GM21367 (cell line): ENCODE data around the gene ACKR3.

Source experiments
- ATAC-seq: cut with Tn5 transposase; IDR thresholded peaks from one replicate; pipeline ENCODE4 v1.9.1; 2021; ENCODE audit not compliant: unreplicated experiment

The ACKR3 gene

GRCh38 chr2:236606023-236606422, 36.4 kb downstream of the ACKR3 start:
- no peak for ATAC-seq

- no peak for ATAC-seq
Observed at GRCh38 chr2:236607471-236608187, 38.0 kb downstream of the ACKR3 start.

DNA sequence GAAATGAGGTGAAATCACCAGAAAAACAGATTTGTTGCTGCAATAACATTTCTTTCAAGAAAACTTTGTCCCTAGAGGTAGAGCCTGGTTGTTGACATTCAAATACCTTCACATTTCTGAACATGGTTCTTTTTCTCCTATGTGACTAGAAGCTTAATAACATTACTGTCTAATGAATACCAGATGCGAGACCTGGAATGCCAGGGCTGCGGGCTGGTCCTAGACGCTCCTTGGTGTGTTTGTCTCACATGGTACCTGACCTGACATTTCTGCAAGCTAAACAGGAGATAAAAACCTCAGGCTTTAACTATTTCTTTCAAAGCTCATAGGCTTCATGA, 38.5 kb downstream of the ACKR3 start:
- no peak for ATAC-seq

DNA sequence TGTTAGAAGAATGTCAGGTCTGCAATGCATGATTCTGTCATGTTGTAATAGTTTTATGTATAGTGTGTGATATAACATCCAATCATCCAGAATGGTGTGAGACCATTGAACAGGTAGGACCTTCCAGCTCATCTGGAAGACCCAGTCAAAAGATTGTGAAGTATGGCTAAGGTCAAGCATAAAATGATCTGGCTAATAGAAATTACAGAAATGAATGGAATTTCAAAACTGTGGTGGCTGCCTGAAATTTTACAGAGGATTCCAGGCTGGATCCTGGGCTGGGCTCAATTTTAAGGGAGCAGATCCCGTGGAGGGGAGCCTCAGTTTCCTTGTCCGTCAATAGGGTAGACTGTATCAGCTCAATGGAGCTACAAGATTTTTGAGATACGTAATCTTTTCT, 39.1 kb downstream of the ACKR3 start:
- ATAC-seq: no peak

DNA sequence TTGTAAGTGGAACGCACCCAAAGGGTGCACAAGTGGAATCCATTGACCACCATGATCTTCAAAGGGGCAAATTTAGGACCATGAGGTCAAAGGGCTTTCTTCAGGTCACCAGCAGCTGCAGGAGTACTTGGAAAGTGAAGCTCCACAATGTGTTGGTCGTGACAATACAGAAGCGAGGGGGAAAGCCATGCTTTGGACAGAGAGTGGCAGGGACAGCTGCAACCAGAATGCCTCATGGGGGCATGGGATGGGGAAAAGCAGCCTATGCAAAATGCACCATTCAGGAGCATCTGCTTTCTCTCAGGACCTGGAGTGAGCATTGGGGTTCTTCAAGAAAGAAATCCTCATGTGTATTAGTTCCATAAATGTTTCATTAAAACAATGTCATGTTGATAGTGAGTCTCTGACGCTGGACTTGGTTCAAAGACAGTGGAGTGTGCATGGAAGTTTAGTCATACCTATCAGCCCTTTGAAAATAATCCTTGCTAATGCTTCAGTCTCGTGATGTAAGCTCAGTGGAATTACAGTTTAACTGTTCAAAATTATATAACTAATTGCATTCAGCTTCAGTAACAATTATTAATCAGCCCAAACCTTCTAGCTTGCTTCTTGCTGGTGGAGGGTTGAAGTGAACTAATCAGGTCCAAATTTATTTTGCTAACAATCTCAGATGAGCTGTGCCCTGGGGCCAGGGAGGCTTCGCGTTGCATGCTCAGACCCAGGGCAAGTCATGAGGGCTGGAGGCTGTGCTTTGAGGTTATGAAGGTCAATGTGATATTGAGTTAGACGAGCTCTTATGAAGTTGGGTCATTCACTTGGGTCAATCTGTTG, 41.6 kb downstream of the ACKR3 start:
- no peak for ATAC-seq

DNA sequence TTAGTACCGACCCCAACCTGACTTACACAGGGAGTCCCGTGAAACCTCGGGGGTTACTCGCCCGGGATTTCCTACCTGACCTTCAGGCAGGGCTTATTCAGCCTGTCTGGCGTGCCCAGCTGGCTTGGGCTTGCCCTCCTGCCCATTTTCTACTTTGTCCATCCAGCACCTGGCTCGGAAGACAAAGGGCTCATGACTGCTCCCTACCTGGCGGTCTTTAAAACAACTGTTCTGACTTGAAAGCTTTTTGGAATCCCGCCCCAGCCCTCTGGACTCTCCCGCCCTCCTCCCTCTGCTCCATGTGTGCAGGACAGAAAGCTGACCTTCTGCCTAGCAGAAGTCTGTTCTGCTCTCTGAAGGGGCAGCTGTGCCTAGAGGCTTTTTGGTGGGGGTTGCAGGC, 43.1 kb downstream of the ACKR3 start:
- ATAC-seq: no peak

GRCh38 chr2:236613612-236614011, 44.0 kb downstream of the ACKR3 start:
- no peak for ATAC-seq

DNA sequence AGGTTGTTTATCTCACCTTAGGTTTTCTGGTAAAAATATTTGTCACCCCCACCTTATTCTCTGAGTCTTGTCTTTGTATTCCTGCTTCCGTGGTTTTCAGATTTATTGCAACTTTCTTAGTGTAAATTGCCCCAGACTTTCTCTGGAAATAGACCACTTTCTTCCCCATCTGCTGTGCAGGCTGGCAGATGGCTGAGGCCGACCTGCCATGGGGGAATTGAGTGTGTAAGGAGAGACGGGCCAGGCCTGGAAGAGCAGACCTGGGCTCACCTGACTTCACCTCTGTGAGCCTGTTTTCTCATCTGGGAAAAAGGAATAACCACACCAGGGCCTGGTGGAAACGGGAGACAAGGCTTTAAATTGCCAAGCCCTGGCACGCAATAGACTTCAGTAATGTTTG, 44.9 kb downstream of the ACKR3 start:
- no peak for ATAC-seq

DNA sequence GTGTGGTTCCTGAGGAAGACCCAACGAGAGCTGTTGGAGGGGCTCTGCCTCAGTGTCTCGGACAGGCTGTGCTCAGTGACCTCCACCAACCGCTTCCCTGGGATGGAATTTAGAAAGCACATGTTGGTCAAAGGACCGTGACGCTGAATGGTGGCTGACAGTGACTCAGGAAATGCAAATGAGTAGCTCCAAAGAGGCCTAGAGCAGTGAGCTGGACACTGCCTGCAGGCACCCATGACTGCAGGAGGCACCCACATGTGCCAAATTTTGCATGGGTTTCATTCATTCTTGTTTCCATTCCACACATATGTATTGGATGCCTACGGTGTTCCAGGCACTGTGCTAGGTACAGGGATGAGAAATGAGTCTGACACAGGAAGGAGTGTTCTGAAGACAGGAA, 46.4 kb downstream of the ACKR3 start:
- no peak for ATAC-seq

GRCh38 chr2:236616624-236617023, 47.0 kb downstream of the ACKR3 start:
- no peak for ATAC-seq

- ATAC-seq: no peak
Observed at GRCh38 chr2:236617221-236617737, 47.7 kb downstream of the ACKR3 start.

- ATAC-seq: no peak
Observed at GRCh38 chr2:236617796-236618195, 48.2 kb downstream of the ACKR3 start.

- ATAC-seq: no peak
Observed at GRCh38 chr2:236618370-236618769, 48.7 kb downstream of the ACKR3 start.

DNA sequence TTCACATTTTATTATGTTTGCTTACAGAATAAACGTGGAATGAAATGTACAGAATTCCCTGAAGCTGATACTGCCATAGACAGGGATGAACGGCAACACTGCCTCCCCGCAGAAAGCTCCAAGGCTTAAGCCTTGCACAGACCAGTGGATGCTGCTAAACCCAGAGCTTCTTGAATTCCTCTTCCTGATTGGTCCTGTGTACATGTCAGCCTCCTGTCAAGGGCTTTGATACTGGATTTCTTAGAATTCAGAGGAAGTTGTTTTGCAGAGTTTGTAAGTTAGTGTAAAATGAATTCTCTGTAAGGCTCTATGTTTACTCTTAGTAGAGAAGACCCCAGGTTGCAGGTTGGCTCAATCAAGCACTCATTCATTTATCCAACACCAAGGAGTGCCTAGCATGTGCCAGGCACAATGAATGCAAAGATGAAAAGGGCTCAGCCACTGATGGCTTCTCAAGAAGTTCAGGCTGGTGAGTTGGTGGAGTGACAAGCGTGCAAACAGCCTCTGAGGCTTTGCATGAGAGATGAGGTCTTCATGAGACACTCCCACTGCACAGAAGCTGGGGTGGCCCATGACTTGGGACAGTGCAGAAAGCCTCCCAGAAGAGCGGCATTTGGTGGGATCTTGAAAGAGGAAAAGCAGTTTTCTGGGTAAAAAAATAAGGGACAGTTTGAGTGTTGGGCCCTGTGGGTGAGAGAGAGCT, 50.4 kb downstream of the ACKR3 start:
- ATAC-seq: no peak

DNA sequence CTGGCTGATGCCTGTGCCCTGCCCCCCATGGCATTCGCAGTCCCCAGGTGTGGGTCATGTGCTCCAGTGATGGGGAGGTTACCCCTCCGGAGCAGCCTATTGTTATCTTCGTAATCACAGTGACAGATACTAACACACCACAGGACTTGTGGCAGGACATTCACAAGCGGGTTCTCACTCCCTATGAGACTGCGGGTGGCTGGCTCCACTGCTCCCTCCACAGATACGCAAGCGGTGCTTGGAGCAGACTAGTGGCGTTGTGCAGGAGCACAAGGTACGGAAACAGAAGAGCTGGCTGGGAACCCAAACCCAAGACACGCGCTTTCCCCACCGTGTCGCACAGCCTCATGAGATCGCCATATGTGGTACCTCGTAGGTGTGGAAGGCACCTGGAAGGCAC, 52.2 kb downstream of the ACKR3 start:
- no peak for ATAC-seq

- ATAC-seq: no peak
Observed at GRCh38 chr2:236622201-236622600, 52.6 kb downstream of the ACKR3 start.

DNA sequence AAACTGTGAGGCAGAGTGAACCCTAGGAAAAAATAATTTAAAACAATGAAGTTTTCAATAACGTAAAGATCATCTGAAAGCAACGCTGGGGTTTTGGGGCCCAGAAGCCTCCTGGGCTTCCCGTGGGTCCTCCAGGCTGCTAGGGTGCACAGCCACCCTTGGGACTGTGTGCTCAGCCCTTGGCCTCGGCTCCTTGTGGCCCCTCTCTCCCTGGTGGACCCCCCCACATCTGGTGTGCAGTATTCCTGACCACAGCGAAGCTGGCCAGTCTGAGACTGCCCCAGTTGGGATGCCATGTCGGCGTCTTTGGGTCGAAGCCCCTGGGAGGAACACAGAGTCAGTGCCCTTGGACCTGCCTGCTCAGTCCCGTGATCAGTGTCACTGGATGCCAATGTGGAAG, 53.0 kb downstream of the ACKR3 start:
- ATAC-seq: no peak

DNA sequence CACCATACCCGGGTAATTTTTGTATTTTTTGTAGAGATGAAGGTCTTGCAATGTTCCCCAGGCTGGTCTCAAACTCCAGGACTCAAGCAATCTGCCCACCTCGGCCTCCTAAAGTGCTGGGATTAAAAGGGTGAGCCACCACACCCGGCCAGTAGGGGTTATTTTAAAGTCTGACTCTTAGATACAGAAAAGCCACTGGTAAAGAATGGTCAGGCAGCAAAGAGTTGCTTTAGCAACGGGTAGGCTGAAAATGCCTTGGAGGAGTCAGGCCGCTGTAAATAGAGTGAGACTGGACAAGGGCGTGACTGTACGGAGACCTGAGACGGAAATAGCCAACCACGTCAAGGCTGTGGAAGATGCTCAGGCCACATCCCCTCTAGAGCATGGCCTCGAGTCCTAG, 54.2 kb downstream of the ACKR3 start:
- ATAC-seq: no peak

DNA sequence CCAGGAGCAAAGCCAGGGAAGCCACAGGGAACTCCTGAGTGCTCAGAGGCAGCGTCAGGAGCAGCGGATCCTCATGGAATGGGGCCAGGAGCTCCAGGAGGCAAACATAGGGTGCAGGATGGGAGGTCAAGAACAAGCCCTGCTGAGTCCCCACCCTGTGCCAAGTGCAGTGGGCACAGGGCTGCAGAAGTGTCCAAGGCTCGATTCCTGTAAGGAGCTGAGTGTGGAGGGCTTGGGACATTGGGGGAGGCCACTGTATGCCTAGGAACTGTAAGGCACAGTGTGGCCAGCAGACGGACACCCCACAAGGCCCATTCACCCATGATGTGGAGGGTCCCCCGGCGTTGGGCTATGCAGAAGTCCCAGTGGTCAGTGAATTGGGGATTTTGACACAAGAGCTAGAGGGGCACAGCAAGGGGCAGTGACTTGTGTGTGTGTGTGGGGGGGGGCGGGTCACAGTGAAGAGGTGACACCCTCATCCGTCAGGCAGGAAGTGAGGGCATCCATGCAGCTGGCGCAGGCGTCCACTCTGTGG, 55.6 kb downstream of the ACKR3 start:
- ATAC-seq: no peak

GRCh38 chr2:236626391-236627150, 56.9 kb downstream of the ACKR3 start:
- ATAC-seq: no peak

DNA sequence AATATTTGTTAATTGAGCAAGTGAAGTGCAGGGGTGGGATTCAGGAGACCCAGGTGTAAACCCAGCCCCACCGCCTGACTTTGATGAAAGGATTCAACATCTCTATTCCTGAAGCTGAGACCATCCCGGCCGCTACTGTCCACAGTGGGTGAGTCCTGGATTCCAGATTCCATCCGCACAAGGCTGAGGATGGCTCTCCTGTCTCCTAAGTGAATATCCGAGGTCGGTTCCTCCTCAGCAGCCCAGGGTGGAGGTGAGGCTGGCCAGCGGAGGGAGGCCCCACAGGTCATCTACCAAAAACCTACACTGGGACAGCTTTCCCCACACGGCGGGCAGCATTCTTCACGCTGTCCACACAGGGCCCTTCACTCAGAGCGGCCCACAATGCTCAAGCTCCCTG, 57.6 kb downstream of the ACKR3 start:
- no peak for ATAC-seq
